ENCODE measurements around the gene KRT84.

DNA sequence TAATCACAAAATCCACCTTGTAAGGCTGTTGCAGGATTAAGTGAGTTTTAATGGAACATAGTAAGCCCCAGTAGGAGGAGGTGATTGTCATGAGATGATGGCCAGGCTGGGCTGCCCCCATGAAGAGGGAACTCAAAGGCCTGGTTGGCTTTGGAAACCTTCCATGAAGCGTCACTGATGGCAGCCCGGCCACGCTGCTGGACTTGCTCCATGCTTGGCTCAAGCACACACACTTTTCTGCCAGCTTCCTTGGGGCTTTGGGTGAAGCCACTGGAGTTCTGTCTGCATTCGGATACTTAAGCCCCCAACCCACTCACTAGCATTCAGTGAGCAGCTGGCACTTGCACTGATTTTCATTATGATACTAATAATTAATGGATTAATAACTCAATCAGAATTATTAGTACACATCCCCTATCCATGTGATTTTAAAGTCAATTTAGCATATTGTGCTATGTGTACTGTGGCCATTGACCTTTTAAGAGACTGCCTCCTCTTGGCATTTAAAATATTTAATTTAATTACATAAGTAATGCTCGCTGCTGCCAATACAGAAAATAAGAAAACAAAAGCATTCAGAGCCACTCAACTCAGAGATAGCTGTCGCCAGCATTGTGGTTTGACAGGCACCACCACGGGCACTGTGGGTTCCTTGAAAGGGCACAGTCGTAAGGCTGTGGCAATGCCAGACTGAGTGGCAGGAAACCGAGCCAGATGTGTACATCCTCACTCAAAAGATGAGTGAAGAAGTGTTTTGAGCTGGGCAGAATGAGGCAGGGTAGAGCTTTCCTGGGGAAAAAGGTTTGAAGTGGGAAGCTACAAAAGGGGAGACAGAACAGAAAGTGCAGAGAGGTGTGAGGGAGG lies 34.0 kb downstream of the KRT84 start:
- TF ChIP-seq, protein P1, sequence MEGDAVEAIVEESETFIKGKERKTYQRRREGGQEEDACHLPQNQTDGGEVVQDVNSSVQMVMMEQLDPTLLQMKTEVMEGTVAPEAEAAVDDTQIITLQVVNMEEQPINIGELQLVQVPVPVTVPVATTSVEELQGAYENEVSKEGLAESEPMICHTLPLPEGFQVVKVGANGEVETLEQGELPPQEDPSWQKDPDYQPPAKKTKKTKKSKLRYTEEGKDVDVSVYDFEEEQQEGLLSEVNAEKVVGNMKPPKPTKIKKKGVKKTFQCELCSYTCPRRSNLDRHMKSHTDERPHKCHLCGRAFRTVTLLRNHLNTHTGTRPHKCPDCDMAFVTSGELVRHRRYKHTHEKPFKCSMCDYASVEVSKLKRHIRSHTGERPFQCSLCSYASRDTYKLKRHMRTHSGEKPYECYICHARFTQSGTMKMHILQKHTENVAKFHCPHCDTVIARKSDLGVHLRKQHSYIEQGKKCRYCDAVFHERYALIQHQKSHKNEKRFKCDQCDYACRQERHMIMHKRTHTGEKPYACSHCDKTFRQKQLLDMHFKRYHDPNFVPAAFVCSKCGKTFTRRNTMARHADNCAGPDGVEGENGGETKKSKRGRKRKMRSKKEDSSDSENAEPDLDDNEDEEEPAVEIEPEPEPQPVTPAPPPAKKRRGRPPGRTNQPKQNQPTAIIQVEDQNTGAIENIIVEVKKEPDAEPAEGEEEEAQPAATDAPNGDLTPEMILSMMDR (IDR thresholded peaks at IDR 0.05; ENCODE audit: poor library complexity, severe bottlenecking): no peak
- TF ChIP-seq POLR2AphosphoS5 (IDR thresholded peaks at IDR 0.05) (no peak), SMC3 (conservative IDR thresholded peaks at IDR 0.05; ENCODE audit: poor library complexity) (no peak), EP300 (conservative IDR thresholded peaks at IDR 0.05; ENCODE audit: poor library complexity, severe bottlenecking) (no peak)
- TF ChIP-seq, protein P2, sequence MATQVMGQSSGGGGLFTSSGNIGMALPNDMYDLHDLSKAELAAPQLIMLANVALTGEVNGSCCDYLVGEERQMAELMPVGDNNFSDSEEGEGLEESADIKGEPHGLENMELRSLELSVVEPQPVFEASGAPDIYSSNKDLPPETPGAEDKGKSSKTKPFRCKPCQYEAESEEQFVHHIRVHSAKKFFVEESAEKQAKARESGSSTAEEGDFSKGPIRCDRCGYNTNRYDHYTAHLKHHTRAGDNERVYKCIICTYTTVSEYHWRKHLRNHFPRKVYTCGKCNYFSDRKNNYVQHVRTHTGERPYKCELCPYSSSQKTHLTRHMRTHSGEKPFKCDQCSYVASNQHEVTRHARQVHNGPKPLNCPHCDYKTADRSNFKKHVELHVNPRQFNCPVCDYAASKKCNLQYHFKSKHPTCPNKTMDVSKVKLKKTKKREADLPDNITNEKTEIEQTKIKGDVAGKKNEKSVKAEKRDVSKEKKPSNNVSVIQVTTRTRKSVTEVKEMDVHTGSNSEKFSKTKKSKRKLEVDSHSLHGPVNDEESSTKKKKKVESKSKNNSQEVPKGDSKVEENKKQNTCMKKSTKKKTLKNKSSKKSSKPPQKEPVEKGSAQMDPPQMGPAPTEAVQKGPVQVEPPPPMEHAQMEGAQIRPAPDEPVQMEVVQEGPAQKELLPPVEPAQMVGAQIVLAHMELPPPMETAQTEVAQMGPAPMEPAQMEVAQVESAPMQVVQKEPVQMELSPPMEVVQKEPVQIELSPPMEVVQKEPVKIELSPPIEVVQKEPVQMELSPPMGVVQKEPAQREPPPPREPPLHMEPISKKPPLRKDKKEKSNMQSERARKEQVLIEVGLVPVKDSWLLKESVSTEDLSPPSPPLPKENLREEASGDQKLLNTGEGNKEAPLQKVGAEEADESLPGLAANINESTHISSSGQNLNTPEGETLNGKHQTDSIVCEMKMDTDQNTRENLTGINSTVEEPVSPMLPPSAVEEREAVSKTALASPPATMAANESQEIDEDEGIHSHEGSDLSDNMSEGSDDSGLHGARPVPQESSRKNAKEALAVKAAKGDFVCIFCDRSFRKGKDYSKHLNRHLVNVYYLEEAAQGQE (IDR thresholded peaks at IDR 0.05; ENCODE audit: borderline replicate concordance): no peak
